PC-3 (cell line): ENCODE results near the gene VSTM4. TPM values are rescaled to one million over a fixed set of nuclear protein-coding genes. Genes with fewer than 3 reads are reported as not detected.

Source experiments
- ATAC-seq: fragments of 200-7000 bp; cut with Tn5 transposase; 2 replicates; pipeline ENCODE4 v1.9.1; 2020; ENCODE audit warnings: mild to moderate bottlenecking, moderate library complexity
- BruUV-seq: library from RNA; stranded (reverse); fragments of 400-500 nt; replicated peaks from 2 replicates; lab custom pipeline; 2021; lab: Mats Ljungman, UMichigan
- CTCF ChIA-PET: fragments of 300-600 bp; sonication (Branson Sonifier 250); formaldehyde crosslinking; loops from one replicate; lab custom pipeline; 2022; ENCODE audit warnings: antibody characterized with exemption; lab: Charles Lee
- POLR2A ChIA-PET: fragments of 300-600 bp; sonication (Branson Sonifier 250); formaldehyde crosslinking; loops from one replicate; lab custom pipeline; 2022; ENCODE audit warnings: antibody characterized with exemption; ENCODE audit not compliant: unreplicated experiment; lab: Charles Lee
- DNase-seq: peaks from one replicate; pipeline ENCODE4 v3.0.0-alpha.2; 2015
- H2AFZ ChIP-seq: fragments of 300-600 bp; sonication (generic); 2 replicates; pipeline ENCODE4 v1.6.0; 2016; ENCODE audit warnings: antibody characterized with exemption, low read length
- H3F3A ChIP-seq: fragments of 300-600 bp; sonication (generic); one replicate; pipeline ENCODE4 v1.6.0; 2017; ENCODE audit warnings: antibody characterized with exemption, low read length, control low read depth, mild to moderate bottlenecking; ENCODE audit not compliant: unreplicated experiment
- H3K27ac ChIP-seq: fragments of 300-600 bp; sonication (generic); 2 replicates; pipeline ENCODE4 v1.5.1; 2016; ENCODE audit warnings: mild to moderate bottlenecking, low read length
- H3K27me3 ChIP-seq: fragments of 300-600 bp; sonication (generic); 2 replicates; pipeline ENCODE4 v1.6.1; 2016; ENCODE audit warnings: low read length, mixed read lengths
- H3K36me3 ChIP-seq: fragments of 300-600 bp; sonication (generic); 2 replicates; pipeline ENCODE4 v1.6.1; 2016; ENCODE audit warnings: low read depth, mixed run types, low read length, mixed read lengths
- H3K4me1 ChIP-seq: fragments of 300-600 bp; sonication (generic); 2 replicates; pipeline ENCODE4 v1.5.1; 2016; ENCODE audit warnings: low read length; ENCODE audit not compliant: insufficient read depth
- H3K4me2 ChIP-seq: fragments of 300-600 bp; sonication (generic); 2 replicates; pipeline ENCODE4 v1.6.0; 2016; ENCODE audit warnings: low read length
- H3K4me3 ChIP-seq: fragments of 300-600 bp; sonication (generic); 2 replicates; pipeline ENCODE4 v1.5.1; 2016; ENCODE audit warnings: mild to moderate bottlenecking, low read length, mixed read lengths
- H3K79me2 ChIP-seq: fragments of 300-600 bp; sonication (generic); 2 replicates; pipeline ENCODE4 v1.6.1; 2017; ENCODE audit warnings: low read length, mixed read lengths
- H3K9ac ChIP-seq: fragments of 300-600 bp; sonication (generic); 2 replicates; pipeline ENCODE4 v1.6.0; 2016; ENCODE audit warnings: mild to moderate bottlenecking, low read length
- H3K9me2 ChIP-seq: fragments of 300-600 bp; sonication (generic); replicated peaks from 2 replicates; pipeline ENCODE4 v1.6.1; 2016; ENCODE audit warnings: mixed run types, low read length, mixed read lengths
- H3K9me3 ChIP-seq: fragments of 300-600 bp; sonication (generic); 2 replicates; pipeline ENCODE4 v1.6.1; 2016; ENCODE audit warnings: low read length, mixed read lengths
- H4K20me1 ChIP-seq: fragments of 300-600 bp; sonication (generic); 2 replicates; pipeline ENCODE4 v1.6.1; 2016; ENCODE audit warnings: low read length, mixed read lengths
- EZH2 ChIP-seq: fragments of 300-600 bp; sonication (generic); IDR thresholded peaks from one replicate; pipeline ENCODE4 v1.6.1; 2017; ENCODE audit warnings: antibody characterized with exemption, mild to moderate bottlenecking, low read length; ENCODE audit not compliant: unreplicated experiment
- EZH2phosphoT487 ChIP-seq: fragments of 300-600 bp; sonication (generic); IDR thresholded peaks from 2 replicates; pipeline ENCODE4 v1.6.1; 2018; ENCODE audit warnings: mild to moderate bottlenecking, antibody characterized with exemption, low read length, borderline replicate concordance
- intact Hi-C: fragments of 100-400 bp; cut with micrococcal nuclease; formaldehyde crosslinking; loops from 2 replicates; pipeline ENCODE4 v1.9.0; 2023
- total RNA-seq: library from RNA; depleted of rRNA; stranded (reverse); fragments of >200 nt; gene quantifications from 2 replicates; pipeline ENCODE4 v1.2.3, GENCODE V29; 2014
- TF ChIP-seq, protein P1 (sequence below): fragments of 300-600 bp; sonication (generic); conservative IDR thresholded peaks from 2 replicates; pipeline ENCODE4 v1.5.1; 2017; ENCODE audit warnings: antibody characterized with exemption, low read depth, mild to moderate bottlenecking, low read length

The VSTM4 gene
- total RNA-seq, 1 experiment from 2014 or later = not detected

DNA sequence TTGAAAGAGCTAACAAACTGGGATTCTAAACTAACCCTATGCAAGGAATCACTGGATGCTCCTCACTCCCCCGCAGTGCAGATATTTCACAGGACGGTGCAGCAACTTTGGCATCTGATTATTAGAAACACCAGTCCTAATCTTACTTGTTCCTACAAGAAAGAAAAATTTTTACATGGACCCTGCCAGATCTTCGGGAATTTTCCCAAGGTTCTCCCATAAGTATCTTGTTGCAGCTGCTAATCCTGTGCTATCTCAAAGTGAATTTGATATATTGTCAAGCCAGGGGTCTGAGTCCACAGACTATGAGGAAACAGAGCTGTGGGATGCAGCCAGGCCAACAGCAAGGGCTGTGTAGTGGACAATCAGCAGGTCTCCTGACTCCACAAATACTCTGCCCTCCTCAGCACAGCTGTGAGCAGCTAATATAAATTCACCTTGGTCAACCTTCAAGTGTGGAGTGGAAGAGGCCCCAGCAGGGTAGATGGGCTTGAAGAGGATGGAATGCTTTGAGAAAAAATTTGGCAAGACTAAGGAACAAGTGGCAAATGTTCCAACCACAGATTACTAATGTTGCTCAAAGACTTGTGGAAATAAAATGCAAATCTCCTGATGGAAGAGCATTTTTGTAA lies 25.6 kb downstream of the VSTM4 start:
- no peaks in the 10 kb centered on the region for H3K79me2 ChIP-seq
- no peak overlapping the region for H3K9ac ChIP-seq
- TF ChIP-seq, protein P1, sequence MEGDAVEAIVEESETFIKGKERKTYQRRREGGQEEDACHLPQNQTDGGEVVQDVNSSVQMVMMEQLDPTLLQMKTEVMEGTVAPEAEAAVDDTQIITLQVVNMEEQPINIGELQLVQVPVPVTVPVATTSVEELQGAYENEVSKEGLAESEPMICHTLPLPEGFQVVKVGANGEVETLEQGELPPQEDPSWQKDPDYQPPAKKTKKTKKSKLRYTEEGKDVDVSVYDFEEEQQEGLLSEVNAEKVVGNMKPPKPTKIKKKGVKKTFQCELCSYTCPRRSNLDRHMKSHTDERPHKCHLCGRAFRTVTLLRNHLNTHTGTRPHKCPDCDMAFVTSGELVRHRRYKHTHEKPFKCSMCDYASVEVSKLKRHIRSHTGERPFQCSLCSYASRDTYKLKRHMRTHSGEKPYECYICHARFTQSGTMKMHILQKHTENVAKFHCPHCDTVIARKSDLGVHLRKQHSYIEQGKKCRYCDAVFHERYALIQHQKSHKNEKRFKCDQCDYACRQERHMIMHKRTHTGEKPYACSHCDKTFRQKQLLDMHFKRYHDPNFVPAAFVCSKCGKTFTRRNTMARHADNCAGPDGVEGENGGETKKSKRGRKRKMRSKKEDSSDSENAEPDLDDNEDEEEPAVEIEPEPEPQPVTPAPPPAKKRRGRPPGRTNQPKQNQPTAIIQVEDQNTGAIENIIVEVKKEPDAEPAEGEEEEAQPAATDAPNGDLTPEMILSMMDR = no peak
- TF ChIP-seq EZH2 = no peak
- no peak for TF ChIP-seq EZH2phosphoT487
- no peaks in the 10 kb centered on the region for H3K36me3 ChIP-seq
- no peak overlapping the region for H3K4me3 ChIP-seq
- ChIA-PET POLR2A (no interaction called here), CTCF (no interaction called here)
- 0 out of 2 replicates have a peak, but pooled peaks cover 2% of the 10 kb centered on the region for H3K9me3 ChIP-seq
- peaks cover 85% of the 10 kb centered on the region for H3K27me3 ChIP-seq
- H3K9me2 ChIP-seq = no peaks in the 10 kb centered on the region
- H2AFZ ChIP-seq = no peak overlapping the region
- ATAC-seq = no peak
- no TSS peak for BruUV-seq
- intact Hi-C loops = no loop called here
- H3F3A ChIP-seq = no peaks in the 10 kb centered on the region
- H3K4me1 ChIP-seq = no peaks in the 10 kb centered on the region
- H3K27ac ChIP-seq = no peak overlapping the region
- DNase-seq = no peak
- no peak overlapping the region for H3K4me2 ChIP-seq
- H4K20me1 ChIP-seq = no peaks in the 10 kb centered on the region

DNA sequence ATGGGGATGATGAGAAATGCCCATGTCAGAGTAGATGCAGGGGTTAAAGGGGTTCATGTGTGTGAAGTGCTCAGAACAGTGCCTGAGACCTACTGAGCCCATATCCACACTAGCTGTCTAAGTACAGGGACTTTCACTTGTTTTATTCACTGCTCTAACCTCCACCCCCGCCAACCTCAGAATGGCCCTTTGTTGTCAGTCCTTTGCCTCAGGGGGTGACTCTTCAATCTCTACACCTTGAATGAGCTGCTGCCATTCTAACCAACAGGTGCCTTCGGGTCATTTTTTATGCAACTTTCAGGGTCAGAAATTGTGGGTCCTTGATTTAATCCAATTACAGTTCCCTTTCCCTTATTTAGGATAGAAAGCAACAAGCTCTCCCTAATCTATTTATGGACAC lies 26.2 kb downstream of the VSTM4 start:
- ChIA-PET CTCF (no interaction called here), POLR2A (no interaction called here)
- Histone ChIP-seq H3F3A (no peaks in the 10 kb centered on the region), H3K9ac (no peak overlapping the region), H3K9me2 (no peaks in the 10 kb centered on the region), H3K4me2 (no peak overlapping the region), H3K36me3 (no peaks in the 10 kb centered on the region), H3K4me1 (no peaks in the 10 kb centered on the region), H2AFZ (no peak overlapping the region), H3K9me3 (0 out of 2 replicates have a peak, but pooled peaks cover 2% of the 10 kb centered on the region), H3K4me3 (no peak overlapping the region), H3K79me2 (no peaks in the 10 kb centered on the region), H4K20me1 (no peaks in the 10 kb centered on the region), H3K27me3 (peaks cover 85% of the 10 kb centered on the region), H3K27ac (no peak overlapping the region)
- intact Hi-C loops = no loop called here
- BruUV-seq = no TSS peak
- no peak for DNase-seq
- TF ChIP-seq, protein P1 = no peak
- TF ChIP-seq EZH2phosphoT487 = no peak
- no peak for TF ChIP-seq EZH2
- ATAC-seq = no peak

DNA sequence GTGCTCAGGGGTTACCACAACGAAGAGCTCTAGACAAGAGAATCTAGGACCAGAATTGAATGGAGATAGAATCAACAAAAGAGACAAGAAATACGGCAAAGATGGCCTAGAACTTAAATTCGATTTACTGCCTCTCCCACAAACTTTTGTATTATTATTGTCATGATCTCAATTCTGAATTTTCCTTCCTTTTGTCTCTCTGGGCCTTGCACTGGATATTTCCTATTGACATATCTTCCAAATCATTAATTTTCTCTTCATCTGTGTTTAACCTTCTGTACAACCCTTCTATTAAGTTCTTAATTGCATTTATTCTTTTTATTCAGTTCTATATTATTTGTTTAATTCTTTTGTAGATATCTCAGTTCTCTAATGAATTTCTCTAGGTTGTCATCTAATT lies 28.4 kb downstream of the VSTM4 start:
- Histone ChIP-seq H2AFZ (no peak overlapping the region), H3K4me2 (no peak overlapping the region), H3K27me3 (peaks cover 91% of the 10 kb centered on the region), H3K36me3 (no peaks in the 10 kb centered on the region), H3K4me1 (no peaks in the 10 kb centered on the region), H4K20me1 (no peaks in the 10 kb centered on the region), H3K9me2 (no peaks in the 10 kb centered on the region), H3K4me3 (no peak overlapping the region), H3K9ac (no peak overlapping the region), H3K79me2 (no peaks in the 10 kb centered on the region), H3K27ac (no peak overlapping the region), H3K9me3 (0 out of 2 replicates have a peak, but pooled peaks cover 2% of the 10 kb centered on the region), H3F3A (no peaks in the 10 kb centered on the region)
- DNase-seq = no peak
- TF ChIP-seq EZH2 (no peak), EZH2phosphoT487 (no peak)
- TF ChIP-seq, protein P1 = no peak
- POLR2A ChIA-PET = no interaction called here
- ATAC-seq = no peak
- CTCF ChIA-PET = no interaction called here
- BruUV-seq = no TSS peak
- intact Hi-C loops = no loop called here
